HG03175 (cell line): Measurements from ENCODE around the gene SOX13.

ENCODE experiments used
- ATAC-seq: cut with Tn5 transposase; IDR thresholded peaks from one replicate; pipeline ENCODE4 v1.9.1; 2021; ENCODE audit warnings: mild to moderate bottlenecking, moderate library complexity; ENCODE audit not compliant: unreplicated experiment

The SOX13 gene

DNA sequence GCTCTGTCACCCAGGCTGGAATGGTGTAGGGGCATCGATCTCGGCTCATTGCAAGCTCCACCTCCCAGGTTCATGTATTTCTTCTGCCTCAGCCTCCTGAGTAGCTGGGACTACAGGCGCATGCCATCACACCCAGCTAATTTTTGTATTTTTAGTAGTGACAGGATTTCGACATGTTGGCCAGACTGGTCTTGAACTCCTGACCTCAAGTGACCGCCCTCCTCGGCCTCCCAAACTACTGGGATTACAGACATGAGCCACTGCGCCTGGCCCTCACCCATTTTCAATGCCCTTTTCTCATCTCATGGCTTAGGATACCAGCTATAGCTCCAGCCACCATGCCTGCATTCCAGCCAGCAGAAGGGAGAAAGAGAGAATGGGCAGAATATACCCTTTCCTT is 12.9 kb upstream of the SOX13 start:
- ATAC-seq, result no peak

GRCh38 chr1:204062106-204062505 is 10.8 kb upstream of the SOX13 start:
- no peak for ATAC-seq

DNA sequence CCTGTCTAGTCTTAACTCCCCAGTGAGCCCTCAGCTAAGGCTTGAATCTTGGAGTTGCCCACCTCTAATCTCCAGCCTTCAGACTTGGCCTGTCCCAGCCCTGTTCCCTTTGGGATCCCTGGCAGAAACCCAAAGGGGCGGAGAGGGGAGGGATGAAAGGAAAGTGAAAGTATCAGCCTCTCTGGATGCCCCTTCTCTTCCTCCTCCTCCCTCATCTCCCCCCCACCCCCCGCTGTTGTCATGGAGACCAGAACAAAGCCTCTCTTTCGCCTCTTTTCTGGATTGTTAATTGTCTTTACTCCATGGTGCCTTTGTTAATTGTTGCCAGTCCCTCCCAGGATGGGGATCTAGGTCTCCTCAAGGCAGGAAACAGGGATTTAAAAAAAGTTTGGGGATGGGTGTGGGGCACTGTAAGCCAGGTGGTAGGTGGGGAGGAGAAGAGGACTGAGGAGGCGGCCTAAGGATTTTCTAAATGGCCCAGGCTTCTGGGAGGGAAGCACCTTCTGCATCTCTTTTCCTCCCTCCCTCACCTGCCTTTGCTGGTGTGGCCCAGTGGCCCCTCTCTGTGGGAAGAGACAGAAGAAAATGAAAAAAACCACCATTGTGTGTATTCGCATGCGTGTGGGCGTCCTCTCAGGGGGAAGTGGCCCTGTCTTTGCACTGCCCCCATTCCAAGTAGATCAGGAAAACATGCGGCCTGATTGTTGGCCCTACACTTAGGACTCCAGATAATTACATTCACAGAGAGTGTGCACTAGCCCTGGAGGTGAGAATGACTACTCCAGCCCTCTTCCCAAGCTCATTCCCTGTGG is 7.5 kb upstream of the SOX13 start:
- ATAC-seq, result no peak

DNA sequence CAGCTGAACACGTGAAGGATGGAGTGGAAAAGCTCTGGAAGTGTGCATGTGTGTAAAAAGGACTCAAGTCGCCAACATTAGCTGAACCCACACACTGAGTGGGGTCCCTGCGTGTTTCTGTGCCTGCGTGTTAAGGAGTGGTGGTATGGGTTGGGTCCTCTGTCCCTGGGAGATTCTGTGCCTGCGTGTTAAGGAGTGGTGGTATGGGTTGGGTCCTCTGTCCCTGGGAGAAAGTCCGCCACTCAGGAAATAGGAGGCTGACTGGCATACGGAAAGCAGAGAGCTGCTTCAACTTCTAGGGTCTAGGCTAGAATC is 7.0 kb upstream of the SOX13 start:
- no peak for ATAC-seq

GRCh38 chr1:204067935-204068334 is 5.0 kb upstream of the SOX13 start:
- ATAC-seq, result no peak

DNA sequence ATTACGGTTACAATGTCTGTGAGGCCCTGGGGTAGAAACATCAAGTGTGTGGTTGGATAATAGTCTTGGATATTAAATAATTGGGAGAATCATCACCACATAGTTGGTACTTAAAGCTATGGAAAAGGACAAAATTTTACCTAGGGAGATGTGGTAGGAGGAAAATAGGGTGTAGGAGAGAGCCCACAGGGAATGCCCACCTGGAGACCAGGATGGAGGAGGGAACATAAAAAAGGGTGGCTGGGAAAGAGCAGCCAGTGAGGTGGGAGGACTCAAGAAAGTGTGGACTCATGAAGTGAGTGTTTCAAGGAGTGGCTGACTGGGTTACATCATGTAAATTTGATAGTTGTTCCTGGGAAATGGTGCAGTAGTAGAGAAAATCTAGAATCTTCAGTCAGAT is 3.0 kb upstream of the SOX13 start:
- no peak for ATAC-seq

DNA sequence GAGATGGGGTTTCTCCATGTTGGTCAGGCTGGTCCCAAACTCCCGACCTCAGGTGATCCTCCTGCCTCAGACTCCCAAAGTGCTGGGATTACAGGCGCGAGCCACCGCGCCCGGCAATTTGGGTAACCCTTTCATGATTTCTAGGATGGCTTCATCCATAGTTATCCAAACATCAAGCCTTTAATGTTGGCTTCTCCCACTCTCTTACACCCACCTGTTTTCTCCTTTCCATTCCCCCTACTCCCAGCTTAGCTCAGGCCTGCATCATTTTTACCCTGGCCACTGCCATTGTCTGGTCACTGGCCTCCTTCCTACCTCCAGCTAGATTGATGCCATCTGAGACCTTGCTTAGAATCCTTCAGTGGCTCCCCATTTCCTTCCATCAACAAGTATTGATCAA is 2.0 kb upstream of the SOX13 start:
- no peak for ATAC-seq

GRCh38 chr1:204073837-204074273 is 940 bp downstream of the SOX13 start:
- no peak for ATAC-seq

GRCh38 chr1:204074274-204075138 is 1.6 kb downstream of the SOX13 start:
- no peak for ATAC-seq

DNA sequence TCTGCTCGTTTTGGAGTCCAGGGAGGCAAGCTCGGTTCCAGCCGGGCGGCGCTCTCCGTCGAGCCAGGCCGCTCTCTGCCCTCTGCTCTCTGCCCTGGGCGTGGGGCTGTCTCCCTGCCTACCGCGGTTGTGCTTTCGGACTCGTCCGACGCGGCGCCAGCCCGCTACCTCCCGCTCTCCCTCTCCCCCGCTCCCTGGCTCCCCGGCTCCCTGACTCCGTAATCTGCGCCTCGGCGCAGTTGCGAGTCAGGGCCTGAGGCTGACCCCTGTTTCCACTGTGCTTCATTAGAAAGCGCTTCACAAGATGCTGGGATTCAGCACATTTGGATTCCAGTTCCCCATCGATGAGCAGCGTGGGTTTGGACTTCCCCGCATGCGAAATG is 2.2 kb downstream of the SOX13 start:
- ATAC-seq, result no peak

- no peak for ATAC-seq
Observed at GRCh38 chr1:204075890-204076846, 3.3 kb downstream of the SOX13 start.

DNA sequence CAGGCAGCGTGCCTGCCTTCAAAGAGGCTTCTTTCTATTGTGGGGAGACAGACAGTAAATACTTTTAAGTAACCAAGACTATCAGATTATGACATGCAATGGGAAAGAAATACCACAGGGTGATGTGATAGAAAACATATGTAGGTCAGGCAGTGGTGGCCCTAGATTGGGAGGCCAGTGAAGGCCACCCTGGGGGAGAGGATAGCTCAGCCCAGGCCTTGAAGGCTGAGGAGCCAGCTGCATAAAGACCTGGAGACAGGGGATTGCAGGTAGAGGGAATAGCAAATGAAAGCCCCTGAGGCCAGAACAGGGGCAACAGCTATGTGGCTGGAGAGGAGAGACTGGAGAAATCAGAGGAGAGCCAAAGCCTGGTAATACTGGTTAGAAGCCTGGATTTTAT is 4.0 kb downstream of the SOX13 start:
- no peak for ATAC-seq

DNA sequence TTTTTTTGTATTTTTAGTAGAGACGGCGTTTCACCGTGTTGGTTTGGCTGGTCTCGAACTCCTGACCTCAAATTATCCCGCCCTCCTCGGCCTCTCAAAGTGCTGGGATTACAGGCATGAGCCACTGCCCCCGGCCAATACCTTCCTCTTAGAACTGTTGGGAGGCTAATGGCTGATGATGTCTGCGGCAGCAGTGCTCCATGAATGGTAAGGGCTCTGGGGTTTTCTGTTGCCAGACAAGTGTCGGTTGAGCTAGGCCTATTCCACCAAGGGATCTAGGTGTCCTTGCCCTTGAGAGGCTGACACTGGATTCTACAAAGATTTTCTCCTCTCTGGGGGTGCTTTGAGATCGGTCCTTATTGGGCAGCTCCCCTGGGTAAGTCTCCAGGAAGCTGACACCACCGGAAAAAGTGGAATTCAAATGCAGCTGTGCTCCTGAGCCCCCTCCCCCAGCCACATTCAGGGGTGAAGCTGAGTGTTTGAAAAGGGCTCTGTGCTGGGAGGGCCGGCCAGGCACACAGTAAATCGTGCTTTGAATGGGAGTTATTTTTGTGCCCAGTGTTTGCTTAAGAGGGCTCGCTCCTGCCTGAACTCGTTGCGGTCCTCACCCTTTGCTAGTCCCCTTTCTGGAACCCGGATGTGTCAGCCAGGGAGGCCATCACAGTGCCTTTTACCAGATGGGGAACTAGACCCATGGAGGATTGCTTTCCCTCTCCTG is 5.2 kb downstream of the SOX13 start:
- no peak for ATAC-seq

GRCh38 chr1:204079608-204079999 is 6.7 kb downstream of the SOX13 start:
- no peak for ATAC-seq

GRCh38 chr1:204080163-204080903 is 7.4 kb downstream of the SOX13 start:
- no peak for ATAC-seq

GRCh38 chr1:204081164-204081790 is 8.4 kb downstream of the SOX13 start:
- no peak for ATAC-seq

DNA sequence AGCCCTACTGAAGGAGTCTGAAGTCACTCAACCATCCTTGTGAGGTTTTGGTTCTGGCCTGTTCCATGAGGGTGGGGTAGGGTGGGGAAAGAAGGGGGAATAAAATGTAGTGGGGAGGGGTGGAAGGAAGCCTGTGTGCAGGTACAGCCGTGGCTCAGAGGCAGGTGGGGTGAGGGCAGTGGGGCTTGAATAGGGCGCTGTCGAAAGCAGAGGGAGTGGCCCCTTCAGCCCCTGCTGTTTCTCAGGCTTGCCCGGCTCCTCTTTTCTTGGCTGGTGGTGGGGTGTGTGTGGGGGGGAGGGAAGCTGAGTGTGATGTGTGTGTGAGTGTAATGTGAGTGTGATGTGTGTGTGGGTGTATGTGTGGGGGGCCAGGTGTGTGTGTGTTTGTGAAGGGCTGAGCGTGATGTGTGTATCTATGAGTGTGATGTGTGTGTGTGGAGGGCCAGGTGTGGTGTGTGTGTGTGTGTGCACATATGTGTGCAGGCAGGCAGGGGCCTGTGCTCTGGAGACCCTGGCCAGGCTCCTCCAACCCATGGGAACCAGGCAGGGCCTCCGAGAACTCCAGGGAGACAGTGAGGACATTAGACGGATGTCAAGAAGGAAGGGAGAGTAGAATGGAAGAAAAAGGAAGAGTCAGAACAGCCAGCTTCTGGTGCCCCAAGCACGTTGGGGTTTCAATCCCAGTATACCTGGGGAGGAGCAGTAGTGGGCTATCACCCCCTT is 9.0 kb downstream of the SOX13 start:
- no peak for ATAC-seq

DNA sequence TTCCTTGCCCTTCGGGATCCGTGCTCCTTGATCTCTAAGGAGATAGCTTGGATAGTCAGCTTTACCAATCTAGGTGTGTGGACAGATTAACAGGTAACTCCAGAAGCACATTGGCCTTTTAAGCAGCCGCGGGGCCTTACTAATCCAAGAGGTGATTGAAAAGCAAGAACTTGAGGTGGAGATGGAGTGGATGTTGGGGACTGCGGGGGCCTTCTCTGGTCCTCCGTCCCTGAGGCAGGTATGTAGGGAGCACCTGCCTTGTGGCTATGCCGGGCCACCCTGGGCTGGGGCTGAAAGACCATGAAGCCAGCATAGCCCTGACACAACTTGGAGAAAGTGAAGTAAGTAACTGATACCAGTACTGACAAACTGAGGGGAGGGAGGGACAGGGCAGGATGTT is 10.6 kb downstream of the SOX13 start:
- ATAC-seq, result no peak
